Sigmoid colon (tissue), 4 donors: ENCODE data around the gene RNF8.

Experiments used
- EP300 ChIP-seq, 4 donors: sonication (generic); formaldehyde crosslinking; IDR thresholded peaks; one replicate each; pipeline ENCODE4 v1.6.1; 2017; ENCODE audit warnings: antibody characterized with exemption in 4 of 4
- POLR2A ChIP-seq, 2 donors: fragments of 450-650 bp; IDR thresholded peaks; one replicate each; pipeline ENCODE4 v1.6.1; 2016; ENCODE audit warnings: antibody characterized with exemption in 2 of 2, mild to moderate bottlenecking in 2 of 2, moderate library complexity in 2 of 2
- POLR2AphosphoS5 ChIP-seq, 4 donors: sonication (generic); formaldehyde crosslinking; IDR thresholded peaks; one replicate each; pipeline ENCODE4 v1.6.1; 2017; ENCODE audit warnings: antibody characterized with exemption in 4 of 4
- TF ChIP-seq, protein P1 (sequence below), 4 experiments: fragments of 450-650 bp in 3 of 4; fragments of 200-600 bp in 1 of 4; IDR thresholded peaks; one replicate each; pipeline ENCODE4 v1.5.1; 2016 to 2019; ENCODE audit warnings: antibody characterized with exemption in 4 of 4, mild to moderate bottlenecking in 3 of 4, moderate library complexity in 2 of 4

DNA sequence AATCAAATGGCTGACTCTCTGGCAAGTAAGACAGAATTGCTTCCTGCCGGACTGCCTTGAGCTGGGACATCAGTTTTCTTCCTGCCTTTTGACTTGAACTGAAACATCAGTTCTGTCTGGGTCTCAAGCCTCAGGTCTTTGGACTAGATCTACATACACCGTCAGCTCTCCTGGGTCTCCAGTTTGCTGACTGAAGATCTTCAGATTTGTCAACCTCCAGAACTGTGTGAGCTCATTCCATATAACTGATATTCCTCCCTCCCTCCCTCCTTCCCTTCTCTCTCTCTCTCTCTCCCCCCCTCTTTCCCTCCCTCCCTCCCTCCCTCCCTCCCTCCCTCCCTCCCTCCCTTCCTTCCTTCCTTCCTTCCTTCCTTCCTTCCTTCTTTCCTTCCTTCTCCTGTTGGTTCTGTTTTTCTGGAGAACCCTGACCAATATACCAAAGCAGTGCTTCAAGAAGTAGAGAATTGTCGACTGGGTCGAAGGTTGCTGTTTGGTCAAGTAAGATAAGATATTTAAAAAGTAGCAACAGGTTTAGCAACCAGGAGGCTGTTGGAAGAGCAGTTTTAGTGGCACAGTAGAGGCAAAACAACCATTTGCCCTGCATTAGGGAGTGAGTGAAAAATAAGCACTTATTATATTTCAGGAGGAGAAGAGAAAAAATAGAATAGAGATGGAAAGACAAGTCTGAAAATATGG, 46.2 kb downstream of the RNF8 start:
- TF ChIP-seq, protein P1, sequence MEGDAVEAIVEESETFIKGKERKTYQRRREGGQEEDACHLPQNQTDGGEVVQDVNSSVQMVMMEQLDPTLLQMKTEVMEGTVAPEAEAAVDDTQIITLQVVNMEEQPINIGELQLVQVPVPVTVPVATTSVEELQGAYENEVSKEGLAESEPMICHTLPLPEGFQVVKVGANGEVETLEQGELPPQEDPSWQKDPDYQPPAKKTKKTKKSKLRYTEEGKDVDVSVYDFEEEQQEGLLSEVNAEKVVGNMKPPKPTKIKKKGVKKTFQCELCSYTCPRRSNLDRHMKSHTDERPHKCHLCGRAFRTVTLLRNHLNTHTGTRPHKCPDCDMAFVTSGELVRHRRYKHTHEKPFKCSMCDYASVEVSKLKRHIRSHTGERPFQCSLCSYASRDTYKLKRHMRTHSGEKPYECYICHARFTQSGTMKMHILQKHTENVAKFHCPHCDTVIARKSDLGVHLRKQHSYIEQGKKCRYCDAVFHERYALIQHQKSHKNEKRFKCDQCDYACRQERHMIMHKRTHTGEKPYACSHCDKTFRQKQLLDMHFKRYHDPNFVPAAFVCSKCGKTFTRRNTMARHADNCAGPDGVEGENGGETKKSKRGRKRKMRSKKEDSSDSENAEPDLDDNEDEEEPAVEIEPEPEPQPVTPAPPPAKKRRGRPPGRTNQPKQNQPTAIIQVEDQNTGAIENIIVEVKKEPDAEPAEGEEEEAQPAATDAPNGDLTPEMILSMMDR (IDR thresholded peaks at IDR 0.05): no peak
- TF ChIP-seq POLR2A (IDR thresholded peaks at IDR 0.05) (no peak), POLR2AphosphoS5 (IDR thresholded peaks at IDR 0.05) (no peak), EP300 (IDR thresholded peaks at IDR 0.05) (no peak)
